Stimulated activated CD4-positive, alpha-beta T cell treated with anti-CD3 and anti-CD28 coated beads, Interleukin-4, amount 100 ng/mL, for 48 hours (primary cell): Measurements from ENCODE around the gene STARD10.
"Not testable (repeated sequence)": the region's sequence is repeated elsewhere in the genome, so short reads cannot be mapped to it uniquely, and the experiment has no call there.

ENCODE experiments used
- DNase-seq, 2 donors: peaks; one replicate each; pipeline ENCODE4 v3.0.0-alpha.2; 2020; ENCODE audit warnings: low read depth in 2 of 2

Gene STARD10

GRCh38 chr11:72793425-72794367, at the start of gene STARD10:
STARD10 (minus strand) TSS chr11:72794047; CDS start chr11:72781181, 12,866 bp downstream.
- peak; percentile 90 for DNase-seq

- DNase-seq = no peak
Measured at GRCh38 chr11:72842653-72843330, 48.9 kb upstream of the STARD10 start.

GRCh38 chr11:72842126-72842525, 48.3 kb upstream of the STARD10 start:
- DNase-seq = no peak

GRCh38 chr11:72841397-72841796, 47.5 kb upstream of the STARD10 start:
- no peak for DNase-seq

- no peak for DNase-seq
Measured at GRCh38 chr11:72840780-72841179, 46.9 kb upstream of the STARD10 start.

GRCh38 chr11:72838691-72839305, 45.0 kb upstream of the STARD10 start:
- no peak for DNase-seq

- DNase-seq = no peak
Measured at GRCh38 chr11:72836111-72836510, 42.3 kb upstream of the STARD10 start.

- DNase-seq = no peak
Measured at GRCh38 chr11:72834905-72835304, 41.1 kb upstream of the STARD10 start.

GRCh38 chr11:72833811-72834493, 40.1 kb upstream of the STARD10 start:
- DNase-seq = no peak

- no peak for DNase-seq
Measured at GRCh38 chr11:72833083-72833733, 39.4 kb upstream of the STARD10 start.

- no peak for DNase-seq
Measured at GRCh38 chr11:72832301-72833082, 38.6 kb upstream of the STARD10 start.

- peak; percentile 47 to 48 for DNase-seq
Measured at GRCh38 chr11:72831521-72832300, 37.9 kb upstream of the STARD10 start.

GRCh38 chr11:72829884-72830533, 36.2 kb upstream of the STARD10 start:
- DNase-seq = no peak

GRCh38 chr11:72829178-72829577, 35.3 kb upstream of the STARD10 start:
- DNase-seq = no peak

GRCh38 chr11:72828692-72829101, 34.9 kb upstream of the STARD10 start:
- DNase-seq = no peak

GRCh38 chr11:72828081-72828567, 34.3 kb upstream of the STARD10 start:
- DNase-seq = no peak

- not testable (repeated sequence) for DNase-seq
Measured at GRCh38 chr11:72827656-72828055, 33.8 kb upstream of the STARD10 start.

- DNase-seq = no peak
Measured at GRCh38 chr11:72826942-72827480, 33.2 kb upstream of the STARD10 start.
